H1 (cell line): ENCODE data around the gene ZBTB1.
A peak's percentile ranks its signal among the peaks of the same experiment; 100 is the strongest.

Source experiments
- BRCA1 ChIP-seq: IDR thresholded peaks from 2 replicates; pipeline ENCODE4 v1.6.1; 2012; ENCODE audit warnings: low read depth, low read length, improper control_type of control experiment
- EZH2 ChIP-seq: fragments of 200-600 bp; sonication (generic); IDR thresholded peaks from 2 replicates; pipeline ENCODE4 v1.7.1; 2012; ENCODE audit warnings: low read depth, mild to moderate bottlenecking, moderate library complexity, low read length, inconsistent platforms; ENCODE audit not compliant: severe bottlenecking
- GABPA ChIP-seq: IDR thresholded peaks from 2 replicates; pipeline ENCODE4 v1.6.1; 2011; ENCODE audit warnings: mild to moderate bottlenecking, low read length, moderate library complexity, borderline replicate concordance; ENCODE audit not compliant: insufficient read depth
- KDM5A ChIP-seq: fragments of 200-600 bp; IDR thresholded peaks from 2 replicates; pipeline ENCODE4 v1.7.1; 2012; ENCODE audit warnings: mild to moderate bottlenecking, low read length, inconsistent platforms, mixed read lengths
- MAX ChIP-seq: IDR thresholded peaks from 2 replicates; pipeline ENCODE4 v1.6.1; 2012; ENCODE audit warnings: inconsistent platforms
- POLR2A ChIP-seq, 2 experiments: IDR thresholded peaks; 1 replicate in 1 of 2; 2 replicates in 1 of 2; pipeline ENCODE4 v1.6.1; 2011; ENCODE audit warnings: low read depth in 2 of 2, low read length in 2 of 2, mild to moderate bottlenecking in 2 of 2; ENCODE audit errors: control extremely low read depth in 1 of 2
- POLR2AphosphoS5 ChIP-seq: IDR thresholded peaks from 2 replicates; pipeline ENCODE4 v1.6.1; 2011; ENCODE audit warnings: low read depth, low read length
- TBP ChIP-seq: IDR thresholded peaks from 2 replicates; pipeline ENCODE4 v1.6.1; 2011; ENCODE audit warnings: low read depth, low read length, improper control_type of control experiment
- TCF12 ChIP-seq: IDR thresholded peaks from 2 replicates; pipeline ENCODE4 v1.6.1; 2011; ENCODE audit warnings: low read depth, mild to moderate bottlenecking, low read length
- TF ChIP-seq, protein P1 (sequence below): IDR thresholded peaks from 2 replicates; pipeline ENCODE4 v1.6.1; 2011; ENCODE audit warnings: low read length, improper control_type of control experiment
- TF ChIP-seq, protein P2 (sequence below), 3 experiments: IDR thresholded peaks; 1 replicate in 2 of 3; 2 replicates in 1 of 3; pipeline versions ENCODE4 v1.5.1 to v1.6.1; 2011; ENCODE audit warnings: low read length in 3 of 3, mild to moderate bottlenecking in 3 of 3, inconsistent platforms in 2 of 3, low read depth in 1 of 3, moderate library complexity in 1 of 3; ENCODE audit not compliant: insufficient read depth in 1 of 3; ENCODE audit errors: control extremely low read depth in 1 of 3

- TF ChIP-seq BRCA1 (no peak), TCF12 (peak; percentile 70; the same call in 1 of the 2 replicates), MAX (no peak), POLR2AphosphoS5 (no peak), POLR2A (IDR thresholded peaks at IDR 0.05; ENCODE audit: control extremely low read depth in 1 of 2, low read depth in 2 of 2, low read length in 2 of 2) (no peak), EZH2 (no peak), GABPA (no peak), KDM5A (no peak), TBP (no peak)
- TF ChIP-seq, protein P1, sequence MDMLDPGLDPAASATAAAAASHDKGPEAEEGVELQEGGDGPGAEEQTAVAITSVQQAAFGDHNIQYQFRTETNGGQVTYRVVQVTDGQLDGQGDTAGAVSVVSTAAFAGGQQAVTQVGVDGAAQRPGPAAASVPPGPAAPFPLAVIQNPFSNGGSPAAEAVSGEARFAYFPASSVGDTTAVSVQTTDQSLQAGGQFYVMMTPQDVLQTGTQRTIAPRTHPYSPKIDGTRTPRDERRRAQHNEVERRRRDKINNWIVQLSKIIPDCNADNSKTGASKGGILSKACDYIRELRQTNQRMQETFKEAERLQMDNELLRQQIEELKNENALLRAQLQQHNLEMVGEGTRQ, result no peak
- TF ChIP-seq, protein P2, sequence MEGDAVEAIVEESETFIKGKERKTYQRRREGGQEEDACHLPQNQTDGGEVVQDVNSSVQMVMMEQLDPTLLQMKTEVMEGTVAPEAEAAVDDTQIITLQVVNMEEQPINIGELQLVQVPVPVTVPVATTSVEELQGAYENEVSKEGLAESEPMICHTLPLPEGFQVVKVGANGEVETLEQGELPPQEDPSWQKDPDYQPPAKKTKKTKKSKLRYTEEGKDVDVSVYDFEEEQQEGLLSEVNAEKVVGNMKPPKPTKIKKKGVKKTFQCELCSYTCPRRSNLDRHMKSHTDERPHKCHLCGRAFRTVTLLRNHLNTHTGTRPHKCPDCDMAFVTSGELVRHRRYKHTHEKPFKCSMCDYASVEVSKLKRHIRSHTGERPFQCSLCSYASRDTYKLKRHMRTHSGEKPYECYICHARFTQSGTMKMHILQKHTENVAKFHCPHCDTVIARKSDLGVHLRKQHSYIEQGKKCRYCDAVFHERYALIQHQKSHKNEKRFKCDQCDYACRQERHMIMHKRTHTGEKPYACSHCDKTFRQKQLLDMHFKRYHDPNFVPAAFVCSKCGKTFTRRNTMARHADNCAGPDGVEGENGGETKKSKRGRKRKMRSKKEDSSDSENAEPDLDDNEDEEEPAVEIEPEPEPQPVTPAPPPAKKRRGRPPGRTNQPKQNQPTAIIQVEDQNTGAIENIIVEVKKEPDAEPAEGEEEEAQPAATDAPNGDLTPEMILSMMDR (IDR thresholded peaks at IDR 0.05; ENCODE audit: control extremely low read depth in 1 of 3, insufficient read depth in 1 of 3, low read depth in 1 of 3, low read length in 3 of 3), result no peak
These were observed 68.5 kb downstream of the ZBTB1 start for GRCh38 chr14:64573109-64573508.
